Measurements from ENCODE around the gene ITGAX. TPM values are rescaled to one million over a fixed set of nuclear protein-coding genes. Genes with fewer than 3 reads are reported as not detected.

The ITGAX gene
- total and polyA plus RNA-seq, 10 of the 15 experiments (the other 5 are each of a cell fraction or from before 2014, with no cell fraction given), result 1.6 to 37.9 (median 17.9) TPM

DNA sequence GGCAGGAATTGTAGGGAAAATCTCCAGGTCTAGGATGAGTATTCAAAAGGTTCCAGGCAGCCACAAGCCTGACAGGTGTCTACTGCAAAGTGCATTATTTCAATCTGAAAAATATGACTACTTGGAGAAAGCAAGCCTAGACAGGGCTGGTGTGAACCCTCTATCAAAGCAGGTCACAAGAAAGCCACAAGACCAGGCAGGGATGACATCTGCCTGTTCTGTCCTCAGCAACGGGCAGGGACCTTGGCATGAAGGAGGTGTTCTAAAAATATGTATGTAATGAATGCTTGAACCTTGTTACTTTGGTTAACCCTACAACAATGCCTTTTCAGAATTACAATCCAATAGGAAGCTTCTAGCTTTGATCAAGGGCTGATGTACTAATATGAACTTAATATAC, 74.3 kb downstream of the ITGAX start:
- Histone ChIP-seq H2AFZ (ENCODE audit: control insufficient read depth, low read depth, low read length) (no peak overlapping the region), H3K4me3 (no peak overlapping the region), H3K79me2 (ENCODE audit: control insufficient read depth, insufficient read depth, low read length) (no peaks in the 10 kb centered on the region), H3K9ac (ENCODE audit: control insufficient read depth, insufficient read depth, low read length) (no peak overlapping the region), H3K36me3 (ENCODE audit: control insufficient read depth in 2 of 2, insufficient read depth in 2 of 2, low read length in 1 of 2) (no peaks in the 10 kb centered on the region), H3K4me1 (ENCODE audit: control insufficient read depth, insufficient read depth, low read length) (no peaks in the 10 kb centered on the region), H3K9me3 (replicated peaks; ENCODE audit: control insufficient read depth, insufficient read depth, low read length) (no peaks in the 10 kb centered on the region; the same call in 2 of the 3 replicates), H3K4me2 (ENCODE audit: control insufficient read depth, insufficient read depth) (no peak overlapping the region), H4K20me1 (ENCODE audit: control insufficient read depth, insufficient read depth) (no peaks in the 10 kb centered on the region), H3K27me3 (replicated peaks in 1 of 2; ENCODE audit: control insufficient read depth in 2 of 2, insufficient read depth in 2 of 2, low read length in 1 of 2) (no peaks in the 10 kb centered on the region), H3K27ac (ENCODE audit: control insufficient read depth, insufficient read depth) (no peak overlapping the region)
- no TSS peak for BruUV-seq (replicated peaks)
- ChIA-PET POLR2A (interaction anchor here (1.2 to 1.8 kb wide), 2 partner anchors 9 to 23 kb away, joined by 4 to 5 read pairs; no protein-coding TSS in a partner anchor), SMC1A (ENCODE audit: uncharacterized antibody, unreplicated experiment) (interaction anchor here (1.0 to 5.2 kb wide), 7 partner anchors 9 to 53 kb away, joined by 3 to 31 read pairs (median 6); partner anchors contain the start of gene ZNF843), RAD21 (ENCODE audit: unreplicated experiment) (interaction anchor here (0.6 to 3.2 kb wide), 3 partner anchors 10 to 44 kb away, joined by 3 to 20 read pairs (median 5); partner anchors contain the start of gene ZNF843), CTCF (interaction anchor here (0.8 to 4.8 kb wide), 10 partner anchors 8 to 487 kb away, joined by 3 to 20 read pairs (median 3); no protein-coding TSS in a partner anchor)
- ATAC-seq, result peak; percentile 25; the same call in 2 of the 3 replicates
- in situ Hi-C loops (cut with MboI), result loop anchor here (25.0 kb wide), 1 partner anchor 442 kb away; the partner anchor contains the start of gene HSD3B7
- WGBS (ENCODE audit: insufficient coverage, insufficient replicate concordance, low lambda C conversion rate, missing lambda C conversion rate), result 0% methylated on average over 1 of the region's 1 CpG
- no peak for FAIRE-seq
- intact Hi-C loops (cut with micrococcal nuclease; ENCODE audit: unreplicated experiment), result no loop called here
- TF ChIP-seq, protein P1, sequence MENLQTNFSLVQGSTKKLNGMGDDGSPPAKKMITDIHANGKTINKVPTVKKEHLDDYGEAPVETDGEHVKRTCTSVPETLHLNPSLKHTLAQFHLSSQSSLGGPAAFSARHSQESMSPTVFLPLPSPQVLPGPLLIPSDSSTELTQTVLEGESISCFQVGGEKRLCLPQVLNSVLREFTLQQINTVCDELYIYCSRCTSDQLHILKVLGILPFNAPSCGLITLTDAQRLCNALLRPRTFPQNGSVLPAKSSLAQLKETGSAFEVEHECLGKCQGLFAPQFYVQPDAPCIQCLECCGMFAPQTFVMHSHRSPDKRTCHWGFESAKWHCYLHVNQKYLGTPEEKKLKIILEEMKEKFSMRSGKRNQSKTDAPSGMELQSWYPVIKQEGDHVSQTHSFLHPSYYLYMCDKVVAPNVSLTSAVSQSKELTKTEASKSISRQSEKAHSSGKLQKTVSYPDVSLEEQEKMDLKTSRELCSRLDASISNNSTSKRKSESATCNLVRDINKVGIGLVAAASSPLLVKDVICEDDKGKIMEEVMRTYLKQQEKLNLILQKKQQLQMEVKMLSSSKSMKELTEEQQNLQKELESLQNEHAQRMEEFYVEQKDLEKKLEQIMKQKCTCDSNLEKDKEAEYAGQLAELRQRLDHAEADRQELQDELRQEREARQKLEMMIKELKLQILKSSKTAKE (IDR thresholded peaks at IDR 0.05; ENCODE audit: low read depth, poor library complexity, severe bottlenecking), result no peak
- no peak for TF ChIP-seq EP300 (IDR thresholded peaks at IDR 0.05; ENCODE audit: borderline replicate concordance in 1 of 2, control insufficient read depth in 1 of 2, low read depth in 2 of 2, low read length in 2 of 2)
- TF ChIP-seq BACH1 (IDR thresholded peaks at IDR 0.05; ENCODE audit: borderline replicate concordance), result no peak
- TF ChIP-seq EGR1 (IDR thresholded peaks at IDR 0.05; ENCODE audit: borderline replicate concordance in 1 of 2, low read depth in 2 of 2, low read length in 2 of 2), result no peak
- TF ChIP-seq, protein P2, sequence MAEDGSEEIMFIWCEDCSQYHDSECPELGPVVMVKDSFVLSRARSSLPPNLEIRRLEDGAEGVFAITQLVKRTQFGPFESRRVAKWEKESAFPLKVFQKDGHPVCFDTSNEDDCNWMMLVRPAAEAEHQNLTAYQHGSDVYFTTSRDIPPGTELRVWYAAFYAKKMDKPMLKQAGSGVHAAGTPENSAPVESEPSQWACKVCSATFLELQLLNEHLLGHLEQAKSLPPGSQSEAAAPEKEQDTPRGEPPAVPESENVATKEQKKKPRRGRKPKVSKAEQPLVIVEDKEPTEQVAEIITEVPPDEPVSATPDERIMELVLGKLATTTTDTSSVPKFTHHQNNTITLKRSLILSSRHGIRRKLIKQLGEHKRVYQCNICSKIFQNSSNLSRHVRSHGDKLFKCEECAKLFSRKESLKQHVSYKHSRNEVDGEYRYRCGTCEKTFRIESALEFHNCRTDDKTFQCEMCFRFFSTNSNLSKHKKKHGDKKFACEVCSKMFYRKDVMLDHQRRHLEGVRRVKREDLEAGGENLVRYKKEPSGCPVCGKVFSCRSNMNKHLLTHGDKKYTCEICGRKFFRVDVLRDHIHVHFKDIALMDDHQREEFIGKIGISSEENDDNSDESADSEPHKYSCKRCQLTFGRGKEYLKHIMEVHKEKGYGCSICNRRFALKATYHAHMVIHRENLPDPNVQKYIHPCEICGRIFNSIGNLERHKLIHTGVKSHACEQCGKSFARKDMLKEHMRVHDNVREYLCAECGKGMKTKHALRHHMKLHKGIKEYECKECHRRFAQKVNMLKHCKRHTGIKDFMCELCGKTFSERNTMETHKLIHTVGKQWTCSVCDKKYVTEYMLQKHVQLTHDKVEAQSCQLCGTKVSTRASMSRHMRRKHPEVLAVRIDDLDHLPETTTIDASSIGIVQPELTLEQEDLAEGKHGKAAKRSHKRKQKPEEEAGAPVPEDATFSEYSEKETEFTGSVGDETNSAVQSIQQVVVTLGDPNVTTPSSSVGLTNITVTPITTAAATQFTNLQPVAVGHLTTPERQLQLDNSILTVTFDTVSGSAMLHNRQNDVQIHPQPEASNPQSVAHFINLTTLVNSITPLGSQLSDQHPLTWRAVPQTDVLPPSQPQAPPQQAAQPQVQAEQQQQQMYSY (CRISPR knock-in tag; IDR thresholded peaks at IDR 0.05), result no peak
- no peak for TF ChIP-seq TCF3 (IDR thresholded peaks at IDR 0.05; ENCODE audit: borderline replicate concordance, insufficient read depth, low read depth, low read length)
- no peak for TF ChIP-seq MYC (IDR thresholded peaks at IDR 0.05; ENCODE audit: insufficient read depth, insufficient read length, insufficient replicate concordance, low read length, severe bottlenecking)
- TF ChIP-seq, protein P3, sequence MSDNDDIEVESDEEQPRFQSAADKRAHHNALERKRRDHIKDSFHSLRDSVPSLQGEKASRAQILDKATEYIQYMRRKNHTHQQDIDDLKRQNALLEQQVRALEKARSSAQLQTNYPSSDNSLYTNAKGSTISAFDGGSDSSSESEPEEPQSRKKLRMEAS (IDR thresholded peaks at IDR 0.05; ENCODE audit: low read depth, low read length), result no peak
- TF ChIP-seq KLF5 (IDR thresholded peaks at IDR 0.05; ENCODE audit: partially characterized antibody), result no peak
- TF ChIP-seq RFX5 (IDR thresholded peaks at IDR 0.05; ENCODE audit: low read depth, low read length), result no peak
- TF ChIP-seq CREM (IDR thresholded peaks at IDR 0.05; ENCODE audit: low read depth), result no peak
- no peak for TF ChIP-seq MXI1 (IDR thresholded peaks at IDR 0.05; ENCODE audit: low read depth, low read length)
- DNase-seq (ENCODE audit: low read depth, low spot score), result no peak

Measured in GM12878 (cell line).